ENCODE results near the gene C10orf95. TPM values are rescaled to one million over a fixed set of nuclear protein-coding genes. Genes with fewer than 3 reads are reported as not detected.

The C10orf95 gene
- polyA plus RNA-seq, 1 of the 3 experiments (the other 2 are of a cell fraction), result 0.07 TPM

- H3K79me2 ChIP-seq (ENCODE audit: insufficient read depth), result no peaks in the 10 kb centered on the region
- H2AFZ ChIP-seq (ENCODE audit: low read depth), result peak overlapping the region; percentile 85
- H3K4me2 ChIP-seq, result peak overlapping the region; percentile 84
- peak overlapping the region; percentile 77 to 90 for H3K4me3 ChIP-seq (ENCODE audit: low read depth in 2 of 2, low read length in 1 of 2)
- H3K27me3 ChIP-seq (ENCODE audit: insufficient read depth), result no peaks in the 10 kb centered on the region
- H3K9me2 ChIP-seq, result no peaks in the 10 kb centered on the region
- H3K9me3 ChIP-seq, result no peaks in the 10 kb centered on the region
- H3K27ac ChIP-seq (ENCODE audit: low read depth in 2 of 2, low read length in 1 of 2), result peak overlapping the region in 1 of 2 experiments; percentile 99; a peak in 3 of 4 replicates
- no peak overlapping the region for H3K9ac ChIP-seq
- no peak for TF ChIP-seq FOSL2 (IDR thresholded peaks at IDR 0.05; ENCODE audit: borderline replicate concordance, low read depth)
- TF ChIP-seq REST (IDR thresholded peaks at IDR 0.05; ENCODE audit: low read depth, low read length), result peak; percentile 95
- TF ChIP-seq NRF1 (IDR thresholded peaks at IDR 0.05; ENCODE audit: low read depth, low read length), result peak; percentile 83
- TF ChIP-seq MXI1 (IDR thresholded peaks at IDR 0.05; ENCODE audit: low read depth, low read length), result peak; percentile 96; the same call in 1 of the 2 replicates
- CTCF ChIA-PET, result interaction anchor here (1.1 to 18.3 kb wide), 7 partner anchors 8 to 250 kb away, joined by 3 to 359 read pairs (median 26); partner anchors contain the start of genes CUEDC2, NFKB2 and SUFU
- peaks cover 15% of the 10 kb centered on the region for H3F3A ChIP-seq (replicated peaks; ENCODE audit: insufficient read depth)
- peaks cover 0 to 29% of the 10 kb centered on the region in 2 experiments; a peak in 2 of 4 replicates for H3K4me1 ChIP-seq (ENCODE audit: control insufficient read depth in 1 of 2, insufficient read depth in 2 of 2, low read depth in 1 of 2, low read length in 1 of 2)
- DNase-seq, result peak; percentile 92
- H3K36me3 ChIP-seq (replicated peaks in 1 of 2; ENCODE audit: control insufficient read depth in 1 of 2, insufficient read depth in 2 of 2, low read length in 1 of 2), result peaks cover 0 to 17% of the 10 kb centered on the region in 2 experiments
- WGBS (ENCODE audit: low lambda C conversion rate), result under 1% methylated on average over 23 of the region's 54 CpGs
- H4K20me1 ChIP-seq (ENCODE audit: insufficient read depth), result no peaks in the 10 kb centered on the region
- POLR2A ChIA-PET, result interaction anchor here (0.6 to 4.2 kb wide), 7 partner anchors 13 to 42 kb away, joined by 3 to 41 read pairs (median 5); partner anchors contain the start of genes C10orf95 and CUEDC2
These were observed 31.8 kb downstream of the C10orf95 start for GRCh38 chr10:102419269-102420180.

GRCh38 chr10:102418622-102419268, 32.6 kb downstream of the C10orf95 start, which contains the start of gene PSD:
Gene PSD (minus strand): TSS chr10:102418785. CDS start chr10:102417038, 1,747 bp downstream.
- 5% methylated on average over 27 of the region's 45 CpGs for WGBS (ENCODE audit: low lambda C conversion rate)
- H3K27ac ChIP-seq (ENCODE audit: low read depth in 2 of 2, low read length in 1 of 2), result peak within 1 kb of the TSS in 1 of 2 experiments; percentile 99; a peak in 2 of 4 replicates
- H2AFZ ChIP-seq (ENCODE audit: low read depth), result peak within 1 kb of the TSS; percentile 85; the same call in 1 of the 2 replicates
- H3F3A ChIP-seq (replicated peaks; ENCODE audit: insufficient read depth), result peaks cover 15% of the 10 kb centered on the region
- no peaks in the 10 kb centered on the region for H3K9me2 ChIP-seq
- POLR2A ChIA-PET, result interaction anchor here (4.2 kb wide), 1 partner anchor 13 kb away, joined by 41 read pairs; the partner anchor contains the start of gene CUEDC2
- H3K27me3 ChIP-seq (ENCODE audit: insufficient read depth), result no peaks in the 10 kb centered on the region
- H3K4me1 ChIP-seq (ENCODE audit: control insufficient read depth in 1 of 2, insufficient read depth in 2 of 2, low read depth in 1 of 2, low read length in 1 of 2), result peaks cover 0 to 29% of the 10 kb centered on the region in 2 experiments; a peak in 2 of 4 replicates
- CTCF ChIA-PET, result interaction anchor here (1.8 to 18.3 kb wide), 3 partner anchors 9 to 188 kb away, joined by 4 to 359 read pairs (median 8); partner anchors contain the start of gene NFKB2
- peak within 1 kb of the TSS; percentile 77 to 90 for H3K4me3 ChIP-seq (ENCODE audit: low read depth in 2 of 2, low read length in 1 of 2)
- H3K79me2 ChIP-seq (ENCODE audit: insufficient read depth), result no peaks in the 10 kb centered on the region
- no peak within 1 kb of the TSS for H3K9ac ChIP-seq
- no peaks in the 10 kb centered on the region for H4K20me1 ChIP-seq (ENCODE audit: insufficient read depth)
- H3K9me3 ChIP-seq, result no peaks in the 10 kb centered on the region
- DNase-seq, result peak; percentile 94
- H3K4me2 ChIP-seq, result peak within 1 kb of the TSS; percentile 84
- TF ChIP-seq NFIC (IDR thresholded peaks at IDR 0.05; ENCODE audit: borderline replicate concordance), result no peak
- peak; percentile 77 for TF ChIP-seq MXI1 (IDR thresholded peaks at IDR 0.05; ENCODE audit: low read depth, low read length)
- no peak for TF ChIP-seq REST (IDR thresholded peaks at IDR 0.05; ENCODE audit: low read depth, low read length)
- H3K36me3 ChIP-seq (replicated peaks in 1 of 2; ENCODE audit: control insufficient read depth in 1 of 2, insufficient read depth in 2 of 2, low read length in 1 of 2), result peaks cover 0 to 9% of the 10 kb centered on the region in 2 experiments

Data from SK-N-SH (cell line).